Uterus (tissue), 4 donors: Measurements from ENCODE around the gene NFIL3. TPM values are rescaled to one million over a fixed set of nuclear protein-coding genes. Genes with fewer than 3 reads are reported as not detected.

ENCODE experiments used
- DNase-seq, 2 donors: peaks; one replicate each; pipeline ENCODE4 v3.0.0-alpha.2; 2019 to 2020
- H3K27ac ChIP-seq, 2 donors: fragments of 200-600 bp; sonication (generic); 1 replicate in 1 of 2; 2 replicates in 1 of 2; pipeline ENCODE4 v1.5.1; 2016 to 2018
- H3K27me3 ChIP-seq, 2 donors: fragments of 200-600 bp; sonication (generic); one replicate each; pipeline ENCODE4 v1.5.1; 2018 to 2019; ENCODE audit warnings: control low read depth in 1 of 2
- H3K36me3 ChIP-seq, 2 donors: fragments of 200-600 bp; sonication (generic); one replicate each; pipeline ENCODE4 v1.5.1; 2019; ENCODE audit warnings: control low read depth in 1 of 2
- H3K4me1 ChIP-seq, 2 donors: fragments of 200-600 bp; sonication (generic); one replicate each; pipeline ENCODE4 v1.5.1; 2018 to 2019; ENCODE audit warnings: control low read depth in 1 of 2
- H3K4me3 ChIP-seq, 2 donors: fragments of 200-600 bp; sonication (generic); 1 replicate in 1 of 2; 2 replicates in 1 of 2; pipeline ENCODE4 v1.5.1; 2018 to 2019; ENCODE audit warnings: mild to moderate bottlenecking in 1 of 2
- H3K9me3 ChIP-seq, 2 donors: fragments of 200-600 bp; sonication (generic); one replicate each; pipeline ENCODE4 v1.5.1; 2019; ENCODE audit warnings: control low read depth in 1 of 2
- CTCF ChIP-seq, 4 experiments: fragments of 200-600 bp in 2 of 4; fragments of 450-650 bp in 2 of 4; sonication (generic) in 2 of 4; IDR thresholded peaks; one replicate each; pipeline ENCODE4 v1.5.1; 2016 to 2019; ENCODE audit warnings: antibody characterized with exemption in 4 of 4, mild to moderate bottlenecking in 2 of 4, moderate library complexity in 1 of 4
- POLR2A ChIP-seq, 2 donors: fragments of 450-650 bp; IDR thresholded peaks; one replicate each; pipeline ENCODE4 v1.6.1; 2016; ENCODE audit warnings: antibody characterized with exemption in 2 of 2, mild to moderate bottlenecking in 1 of 2, moderate library complexity in 1 of 2
- intact Hi-C: fragments of 100-400 bp; cut with DNase I; formaldehyde crosslinking; loops from one replicate; pipeline ENCODE4 v1.15.1; 2023; ENCODE audit warnings: low total_unique reads
- total RNA-seq, 4 donors: library from RNA; depleted of rRNA in 3 of 4; stranded (reverse); fragments of >200 nt in 3 of 4; gene quantifications; one replicate each; pipeline versions ENCODE4 v1.1.0 to v1.2.4, GENCODE V29; 2014 to 2023
- donor health status: DM: yes; HTN: yes; CAD: no.

Gene NFIL3
- total RNA-seq, 4 donors from 2014 or later, result 28.5 to 74.7 (median 64.8) TPM

GRCh38 chr9:91419222-91420191, 4.1 kb downstream of the NFIL3 start:
- Histone ChIP-seq H3K4me3 (peak overlapping the region in 1 of 2 donors; percentile 7), H3K27me3 (no peaks in the 10 kb centered on the region), H3K27ac (peak overlapping the region; percentile 90 to 98), H3K36me3 (no peaks in the 10 kb centered on the region), H3K9me3 (no peaks in the 10 kb centered on the region), H3K4me1 (no peaks in the 10 kb centered on the region)
- TF ChIP-seq POLR2A (IDR thresholded peaks at IDR 0.05) (peak in 1 of 2 donors; percentile 42), CTCF (IDR thresholded peaks at IDR 0.05) (no peak)
- peak; percentile 71 to 88 for DNase-seq
- intact Hi-C loops, result loop anchor here (5.0 kb wide), 1 partner anchor 227 kb away; no protein-coding TSS in a partner anchor

- intact Hi-C loops, result no loop called here
- H3K4me1 ChIP-seq, result no peaks in the 10 kb centered on the region
Measured at GRCh38 chr9:91418215-91418610, 5.4 kb downstream of the NFIL3 start.

GRCh38 chr9:91417602-91418214, 5.9 kb downstream of the NFIL3 start:
- TF ChIP-seq CTCF (IDR thresholded peaks at IDR 0.05), result no peak
- no peak for TF ChIP-seq POLR2A (IDR thresholded peaks at IDR 0.05)
- peak overlapping the region in 1 of 2 donors; percentile 8 for H3K27ac ChIP-seq
- no peaks in the 10 kb centered on the region for H3K9me3 ChIP-seq
- no peaks in the 10 kb centered on the region for H3K36me3 ChIP-seq
- no peak overlapping the region for H3K4me3 ChIP-seq
- DNase-seq, result no peak
- no peaks in the 10 kb centered on the region for H3K4me1 ChIP-seq
- H3K27me3 ChIP-seq, result no peaks in the 10 kb centered on the region
- intact Hi-C loops, result no loop called here

More at GRCh38 chr9:91418215-91418610, 5.4 kb downstream of the NFIL3 start:
- Histone ChIP-seq H3K4me3 (no peak overlapping the region), H3K27me3 (no peaks in the 10 kb centered on the region), H3K36me3 (no peaks in the 10 kb centered on the region), H3K9me3 (no peaks in the 10 kb centered on the region), H3K27ac (peak overlapping the region; percentile 16 to 98)
- TF ChIP-seq POLR2A (IDR thresholded peaks at IDR 0.05) (no peak), CTCF (IDR thresholded peaks at IDR 0.05) (no peak)
- no peak for DNase-seq

GRCh38 chr9:91416096-91416712, 7.4 kb downstream of the NFIL3 start:
- no peak for DNase-seq
- Histone ChIP-seq H3K27ac (no peak overlapping the region), H3K9me3 (no peaks in the 10 kb centered on the region), H3K4me3 (no peak overlapping the region), H3K36me3 (no peaks in the 10 kb centered on the region), H3K27me3 (no peaks in the 10 kb centered on the region), H3K4me1 (no peaks in the 10 kb centered on the region)
- intact Hi-C loops, result no loop called here
- TF ChIP-seq CTCF (IDR thresholded peaks at IDR 0.05), result no peak
